Lung (tissue), 12 donors: ENCODE measurements around the gene FBXO7. TPM values are rescaled to one million over a fixed set of nuclear protein-coding genes. Genes with fewer than 3 reads are reported as not detected.

Experiments
- ATAC-seq: fragments of 200-7000 bp; cut with Tn5 transposase; one replicate; pipeline ENCODE4 v1.9.1; 2020; ENCODE audit warnings: moderate number of reproducible peaks; ENCODE audit not compliant: insufficient read depth, low FRiP score
- DNase-seq, 3 donors: peaks; one replicate each; pipeline ENCODE4 v3.0.0-alpha.2; 2013 to 2017
- H3K27ac ChIP-seq, 2 donors: one replicate each; pipeline ENCODE4 v1.5.1; 2013; ENCODE audit warnings: mild to moderate bottlenecking in 2 of 2, moderate library complexity in 2 of 2, control low read depth in 1 of 2, inconsistent platforms in 1 of 2, low read depth in 1 of 2, low read length in 1 of 2
- H3K27me3 ChIP-seq, 3 donors: one replicate each; pipeline ENCODE4 v1.5.1; 2013; ENCODE audit warnings: low read length in 2 of 3; ENCODE audit not compliant: control insufficient read depth in 3 of 3, insufficient read depth in 3 of 3
- H3K36me3 ChIP-seq, 4 donors: one replicate each; pipeline ENCODE4 v1.5.1; 2013; ENCODE audit warnings: low read length in 4 of 4, mild to moderate bottlenecking in 1 of 4, moderate library complexity in 1 of 4; ENCODE audit not compliant: control insufficient read depth in 4 of 4, insufficient read depth in 4 of 4
- H3K4me1 ChIP-seq, 5 donors: one replicate each; pipeline ENCODE4 v1.5.1; 2013; ENCODE audit warnings: low read length in 5 of 5, mild to moderate bottlenecking in 2 of 5, moderate library complexity in 1 of 5; ENCODE audit not compliant: control insufficient read depth in 5 of 5, insufficient read depth in 5 of 5
- H3K4me3 ChIP-seq: one replicate; pipeline ENCODE4 v1.5.1; 2013; ENCODE audit warnings: mild to moderate bottlenecking, control low read depth, moderate library complexity
- H3K9ac ChIP-seq, 2 donors: one replicate each; pipeline ENCODE4 v1.5.1; 2013; ENCODE audit warnings: low read length in 2 of 2, control low read depth in 1 of 2; ENCODE audit not compliant: insufficient read depth in 1 of 2
- H3K9me3 ChIP-seq, 4 donors: one replicate each; pipeline ENCODE4 v1.5.1; 2013; ENCODE audit warnings: low read length in 3 of 4, mild to moderate bottlenecking in 1 of 4, moderate library complexity in 1 of 4; ENCODE audit not compliant: control insufficient read depth in 4 of 4, insufficient read depth in 3 of 4
- WGBS, 2 donors: extraction: QIAGEN DNeasy Blood & Tissue Kit; methylation state at CpG; one replicate each; pipeline ENCODE4 v1.1.7; 2013; 5-methylcytosine and 5-hydroxymethylcytosine counted together
- polyA plus RNA-seq, 2 donors: library from polyadenylated mRNA; stranded (reverse); fragments of 200-250 nt; gene quantifications; one replicate each; pipeline ENCODE4 v1.2.1, GENCODE V29; 2013
- total RNA-seq, 2 donors: library from RNA; depleted of rRNA in 1 of 2; stranded (reverse); fragments of >200 nt in 1 of 2; gene quantifications; one replicate each; pipeline ENCODE4 v1.2.1, GENCODE V29; 2014 to 2021
- TF ChIP-seq, protein P1 (sequence below): IDR thresholded peaks from 2 replicates; pipeline ENCODE4 v1.5.1; 2012; ENCODE audit warnings: mild to moderate bottlenecking; ENCODE audit errors: control extremely low read depth, extremely low read depth
- donor health status: control.
- donor health status: control.
- donor health status: Bipolar disorder and iron deficiency.
- donor health status: healthy.
- donor health status: DM: yes; HTN: yes; CAD: no.

FBXO7 gene
- total and polyA plus RNA-seq, 4 donors, result 48.8 to 117 (median 72.1) TPM

DNA sequence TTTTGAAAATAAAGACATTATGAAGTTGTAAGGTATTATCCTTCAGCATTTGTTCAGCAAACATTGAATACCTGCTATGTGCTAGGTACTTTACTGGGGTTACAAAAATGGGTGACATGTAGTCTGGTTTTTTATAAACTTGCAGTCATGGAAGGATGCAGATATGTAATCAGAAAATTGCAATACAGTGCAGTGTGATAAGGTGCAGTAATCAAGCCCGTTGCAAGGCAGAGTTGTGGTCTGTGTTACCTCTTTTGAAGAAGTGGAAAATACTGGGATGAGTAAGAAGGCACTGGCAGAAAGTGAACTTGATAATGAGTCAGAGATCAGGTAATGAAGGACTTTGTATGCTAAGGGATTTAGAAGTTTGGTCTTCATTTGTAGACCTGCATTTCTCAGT is 8.1 kb downstream of the FBXO7 start:
- TF ChIP-seq, protein P1, sequence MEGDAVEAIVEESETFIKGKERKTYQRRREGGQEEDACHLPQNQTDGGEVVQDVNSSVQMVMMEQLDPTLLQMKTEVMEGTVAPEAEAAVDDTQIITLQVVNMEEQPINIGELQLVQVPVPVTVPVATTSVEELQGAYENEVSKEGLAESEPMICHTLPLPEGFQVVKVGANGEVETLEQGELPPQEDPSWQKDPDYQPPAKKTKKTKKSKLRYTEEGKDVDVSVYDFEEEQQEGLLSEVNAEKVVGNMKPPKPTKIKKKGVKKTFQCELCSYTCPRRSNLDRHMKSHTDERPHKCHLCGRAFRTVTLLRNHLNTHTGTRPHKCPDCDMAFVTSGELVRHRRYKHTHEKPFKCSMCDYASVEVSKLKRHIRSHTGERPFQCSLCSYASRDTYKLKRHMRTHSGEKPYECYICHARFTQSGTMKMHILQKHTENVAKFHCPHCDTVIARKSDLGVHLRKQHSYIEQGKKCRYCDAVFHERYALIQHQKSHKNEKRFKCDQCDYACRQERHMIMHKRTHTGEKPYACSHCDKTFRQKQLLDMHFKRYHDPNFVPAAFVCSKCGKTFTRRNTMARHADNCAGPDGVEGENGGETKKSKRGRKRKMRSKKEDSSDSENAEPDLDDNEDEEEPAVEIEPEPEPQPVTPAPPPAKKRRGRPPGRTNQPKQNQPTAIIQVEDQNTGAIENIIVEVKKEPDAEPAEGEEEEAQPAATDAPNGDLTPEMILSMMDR, result no peak
- Histone ChIP-seq H3K9me3 (no peaks in the 10 kb centered on the region), H3K36me3 (peaks cover 9 to 19% (median 13%) of the 10 kb centered on the region in 4 donors), H3K27ac (no peak overlapping the region), H3K9ac (no peak overlapping the region), H3K4me1 (peaks cover 0 to 21% (median 11%) of the 10 kb centered on the region in 5 donors), H3K27me3 (no peaks in the 10 kb centered on the region), H3K4me3 (no peak overlapping the region)
- 32 to 44% methylated on average over 1 of the region's 1 CpG for WGBS, 2 donors
- ATAC-seq, result no peak
- DNase-seq, result no peak

DNA sequence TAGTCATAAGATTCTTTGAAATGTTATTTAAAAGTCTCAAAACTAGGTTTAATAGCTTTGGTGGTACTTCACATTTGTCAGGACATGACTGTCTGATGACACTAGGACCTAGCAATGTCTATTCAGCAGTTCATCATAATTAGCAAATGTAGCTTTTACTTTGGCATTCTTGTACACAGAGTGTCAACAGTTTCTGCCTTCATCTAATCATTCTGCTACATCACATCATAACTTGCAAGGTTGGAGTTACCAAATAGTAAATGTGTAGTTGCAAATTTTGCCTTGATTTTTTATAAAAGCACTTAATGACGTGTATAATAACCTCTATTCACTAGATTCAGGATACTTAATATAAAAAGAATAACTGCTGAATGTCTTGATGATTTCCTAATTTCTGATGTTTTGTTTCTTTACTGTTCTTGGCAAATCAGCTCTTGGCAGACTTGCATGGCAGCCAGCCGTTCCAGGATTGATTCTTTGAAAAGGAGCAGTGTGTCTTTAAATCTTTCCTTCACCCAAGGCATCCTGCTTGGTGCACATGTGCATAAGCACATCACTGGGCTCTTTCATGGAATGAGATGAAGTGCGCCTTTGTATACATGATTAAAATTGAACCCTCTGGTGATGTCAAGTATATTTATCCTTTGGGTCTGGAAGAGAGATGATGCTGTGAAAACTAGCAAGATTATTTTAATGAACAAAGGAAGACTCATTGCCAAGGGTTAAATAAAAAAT is 12.2 kb downstream of the FBXO7 start:
- DNase-seq, result peak; percentile 82 to 95 (median 94)
- peaks cover 10 to 17% (median 17%) of the 10 kb centered on the region in 4 donors for H3K36me3 ChIP-seq
- H3K4me1 ChIP-seq, result peaks cover 0 to 32% (median 9%) of the 10 kb centered on the region in 5 donors
- H3K27me3 ChIP-seq, result no peaks in the 10 kb centered on the region
- H3K4me3 ChIP-seq, result no peak overlapping the region
- TF ChIP-seq, protein P1, result no peak
- H3K9me3 ChIP-seq, result no peaks in the 10 kb centered on the region
- WGBS, 2 donors, result 62 to 75% methylated on average over 3 of the region's 3 CpGs
- no peak for ATAC-seq
- no peak overlapping the region for H3K9ac ChIP-seq
- no peak overlapping the region for H3K27ac ChIP-seq

DNA sequence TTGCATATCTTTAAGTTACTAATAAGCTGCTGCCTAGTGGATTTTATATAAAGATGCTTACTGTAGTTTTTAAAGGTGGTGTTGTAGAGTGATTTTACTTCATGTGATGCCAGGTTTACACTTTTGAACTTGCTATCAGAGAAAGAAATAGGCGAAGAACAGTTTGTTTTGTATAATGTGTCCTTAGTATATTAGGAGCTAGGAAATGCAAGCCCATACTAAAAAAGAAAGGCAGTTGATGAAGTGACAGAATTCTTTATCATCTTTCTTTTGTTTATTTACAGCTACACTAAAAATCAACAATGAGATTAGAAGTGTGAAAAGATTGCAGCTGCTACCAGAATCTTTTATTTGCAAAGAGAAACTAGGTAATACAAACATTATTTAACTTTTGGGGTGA is 12.8 kb downstream of the FBXO7 start:
- 83 to 87% methylated on average over 1 of the region's 1 CpG for WGBS, 2 donors
- peak in 2 of 3 donors; percentile 88 to 92 for DNase-seq

More for the DNA sequence above, 12.8 kb downstream of the FBXO7 start:
- H3K4me3 ChIP-seq, result no peak overlapping the region
- no peaks in the 10 kb centered on the region for H3K9me3 ChIP-seq
- no peaks in the 10 kb centered on the region for H3K27me3 ChIP-seq
- peaks cover 10 to 17% (median 16%) of the 10 kb centered on the region in 4 donors for H3K36me3 ChIP-seq
- no peak overlapping the region for H3K27ac ChIP-seq
- H3K9ac ChIP-seq, result no peak overlapping the region
- H3K4me1 ChIP-seq, result peaks cover 0 to 32% (median 9%) of the 10 kb centered on the region in 5 donors
- TF ChIP-seq, protein P1, result no peak
- ATAC-seq, result no peak
